ENCODE results near the gene TALDO1.

TALDO1 gene

DNA sequence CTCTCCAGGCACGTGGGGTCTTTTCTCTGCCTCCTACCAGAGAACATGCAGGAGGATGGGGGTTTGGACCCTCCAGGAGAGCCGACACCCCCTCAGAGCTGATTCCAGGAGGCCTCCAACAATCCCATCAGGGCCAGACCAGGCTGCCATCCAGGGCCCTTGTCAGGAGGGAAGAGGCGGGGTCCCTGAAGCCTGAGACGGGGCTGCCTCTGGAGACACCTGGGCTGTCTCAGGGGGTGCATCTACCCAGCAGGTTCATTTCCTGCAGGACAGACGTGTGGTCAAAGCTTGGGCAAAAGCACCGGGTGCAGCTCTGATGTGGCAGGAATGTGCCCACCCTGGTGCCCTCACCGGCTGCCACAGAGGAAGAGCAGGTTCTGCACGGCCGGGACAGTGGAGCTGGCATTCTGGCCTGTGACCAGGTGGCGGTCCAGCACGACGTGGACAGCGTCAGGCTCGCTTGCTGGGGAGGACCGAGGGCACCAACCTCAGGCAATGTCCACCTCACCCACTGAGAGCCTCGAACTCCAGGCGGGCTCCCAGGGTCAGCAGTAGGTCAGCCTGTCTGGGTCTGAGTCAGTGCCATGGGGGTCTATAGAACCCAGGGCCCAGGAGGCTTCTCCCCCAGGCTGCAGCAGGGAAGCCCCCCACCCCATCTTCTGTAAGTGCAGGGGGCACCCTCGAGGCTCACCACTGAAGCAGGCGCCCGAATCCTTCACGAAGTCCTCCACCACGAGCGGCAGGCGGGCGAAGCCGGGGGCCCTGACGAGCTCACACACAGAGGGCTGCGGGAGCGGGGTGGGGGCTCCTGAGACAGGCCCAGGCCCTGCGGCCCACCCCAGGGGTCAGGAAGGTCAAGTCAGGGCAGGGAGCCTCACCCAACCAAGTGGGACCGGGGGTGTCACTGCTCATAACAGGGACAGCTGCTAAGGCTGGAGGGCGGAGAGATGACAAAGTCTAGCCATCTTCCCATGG, 23.7 kb downstream of the TALDO1 start:
- DNase-seq = no peak

DNA sequence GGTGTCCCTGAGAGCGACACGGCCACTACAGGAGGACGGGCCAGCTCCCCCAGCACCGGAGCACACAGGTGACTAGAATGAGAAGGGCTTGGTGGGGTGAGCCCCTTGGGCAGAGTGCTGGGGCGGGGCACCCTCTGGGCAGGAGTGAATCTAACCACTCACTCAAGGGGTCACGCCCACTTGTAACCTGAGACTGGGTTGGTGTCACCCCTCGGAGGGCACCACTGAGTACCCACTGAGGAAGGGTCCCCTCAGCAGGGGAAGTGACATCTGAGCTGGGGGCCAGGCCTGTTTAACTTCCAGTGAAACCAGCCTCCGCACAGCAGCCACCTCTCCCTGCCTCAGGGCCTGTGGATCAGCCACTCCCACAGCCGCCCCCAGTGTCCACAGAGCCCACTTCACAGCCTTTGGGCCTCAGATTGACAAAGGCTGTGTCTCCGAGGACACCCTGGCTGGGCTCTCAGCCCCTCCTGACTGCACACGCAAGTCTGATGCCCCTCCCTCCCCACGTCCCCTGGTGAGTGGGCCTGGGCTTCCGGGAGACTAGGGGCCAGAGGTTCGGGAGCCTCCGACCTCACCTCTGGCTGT, 24.4 kb downstream of the TALDO1 start:
- DNase-seq = no peak

DNA sequence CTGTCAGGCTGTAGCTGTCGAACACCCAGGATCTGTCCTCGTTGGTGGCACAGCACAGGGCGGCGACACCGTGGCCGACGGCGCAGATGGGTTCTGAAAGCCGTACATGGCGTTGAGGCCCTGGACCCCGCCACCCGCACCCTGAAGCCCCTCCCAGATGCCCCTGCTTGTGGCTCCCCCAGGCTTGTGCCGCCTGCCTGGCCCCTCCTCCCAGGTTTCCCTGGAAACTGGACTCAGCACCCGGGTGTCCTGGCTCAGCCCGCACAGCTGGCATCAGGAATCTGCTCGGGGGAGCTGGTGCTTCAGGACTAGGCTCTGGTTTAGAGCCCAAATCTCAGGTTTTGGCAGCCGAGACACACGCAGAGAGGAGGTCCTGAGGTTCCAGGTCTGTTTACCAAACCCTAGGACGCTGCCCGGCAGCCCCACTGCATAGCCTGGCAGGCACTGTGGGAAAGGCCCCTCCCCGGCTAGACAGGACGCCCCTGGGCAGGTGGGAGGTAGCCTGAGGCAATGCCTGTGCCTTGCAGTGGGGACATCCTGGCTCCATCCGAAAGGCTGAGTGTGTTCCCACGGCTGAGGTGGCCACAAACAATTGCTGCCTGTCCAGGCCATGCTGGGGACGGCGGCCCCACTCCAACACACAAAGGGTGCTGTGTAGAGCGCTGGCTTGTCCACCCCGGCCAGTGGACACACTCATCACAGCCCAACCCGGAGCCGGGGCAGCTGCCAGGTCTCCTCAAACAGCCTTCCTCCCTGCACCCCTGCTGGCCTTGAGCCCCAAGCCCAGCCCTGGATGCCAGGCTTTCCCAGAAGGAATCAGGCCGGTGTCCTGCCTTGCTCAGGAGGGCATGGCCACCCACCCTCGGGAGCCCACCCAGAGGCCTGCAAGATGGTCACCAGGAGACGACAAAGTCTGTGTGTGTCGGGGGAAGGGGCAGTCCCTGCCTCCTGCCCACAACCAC, 25.4 kb downstream of the TALDO1 start:
- no peak for DNase-seq

DNA sequence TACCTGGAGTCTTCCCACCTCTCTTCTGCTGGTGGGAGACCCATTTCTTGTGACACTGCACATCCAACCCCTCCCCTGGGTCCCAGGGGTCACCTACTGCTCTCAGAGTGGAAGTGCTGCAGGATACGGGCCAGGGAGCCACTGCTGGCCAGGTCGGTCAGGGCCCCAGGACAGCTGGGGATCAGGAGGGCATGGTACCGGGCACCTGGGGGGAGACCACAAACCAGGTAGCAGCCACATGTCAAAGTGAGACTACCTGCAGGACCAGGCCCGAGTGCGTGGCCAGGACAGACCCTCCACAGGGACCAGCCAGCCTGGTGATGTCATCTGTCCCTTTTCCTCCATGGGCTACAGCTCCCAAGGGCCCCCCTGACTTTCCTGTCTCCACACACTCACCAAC, 26.2 kb downstream of the TALDO1 start:
- no peak for DNase-seq

DNA sequence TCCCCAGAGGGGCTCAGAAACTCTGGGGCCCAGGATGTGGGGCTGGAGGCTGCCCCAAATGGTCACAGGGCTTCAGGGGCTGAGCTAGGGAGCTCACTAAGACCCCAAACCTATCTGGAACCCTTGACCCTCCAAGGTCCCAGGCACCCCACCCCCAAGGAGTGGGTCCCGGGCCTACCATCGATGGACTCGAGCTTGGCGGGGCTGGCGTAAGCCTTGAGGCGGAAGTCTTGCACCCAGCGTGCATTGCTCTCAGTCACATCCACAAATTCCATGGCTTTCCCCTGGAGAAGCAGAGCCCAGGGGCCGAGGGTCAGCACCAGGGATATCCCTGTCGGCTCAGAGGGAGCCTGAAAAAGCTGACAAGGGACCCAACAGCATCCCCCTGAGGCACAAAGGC, 26.6 kb downstream of the TALDO1 start:
- no peak for DNase-seq

DNA sequence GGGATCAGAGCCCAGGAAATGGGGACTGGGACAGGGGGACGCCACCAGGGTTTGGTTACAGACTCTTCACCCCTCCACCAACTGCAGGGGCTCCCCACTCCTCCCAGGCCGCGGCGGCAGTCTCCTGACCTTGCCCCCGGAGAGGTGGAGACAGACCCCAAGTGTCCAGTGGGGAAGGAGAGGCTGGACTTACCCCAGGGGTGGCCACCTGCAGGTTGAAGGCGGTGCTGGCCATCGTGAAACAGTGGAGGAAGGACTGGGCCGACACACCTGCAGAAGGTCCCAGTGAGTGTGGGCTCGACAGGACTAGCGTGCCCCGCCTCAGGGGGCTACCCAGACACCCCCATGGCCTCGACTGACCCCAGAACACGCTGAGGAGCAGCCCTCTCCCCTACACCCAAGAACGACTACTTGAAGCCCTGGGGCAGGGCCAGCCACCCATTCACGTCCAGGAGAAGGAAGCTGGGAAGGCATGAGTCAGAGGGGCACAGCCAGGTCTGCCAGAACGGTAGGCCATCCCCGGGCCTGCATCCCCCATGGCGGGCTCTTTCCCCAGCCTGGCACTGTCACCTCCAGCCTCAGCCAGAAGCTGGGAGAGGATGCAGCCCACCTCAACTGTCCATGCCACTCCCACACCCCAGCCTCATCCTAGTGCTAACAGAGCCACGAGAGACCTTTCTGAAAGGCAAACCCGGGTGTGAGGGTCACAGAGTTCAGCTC, 27.8 kb downstream of the TALDO1 start:
- no peak for DNase-seq

DNA sequence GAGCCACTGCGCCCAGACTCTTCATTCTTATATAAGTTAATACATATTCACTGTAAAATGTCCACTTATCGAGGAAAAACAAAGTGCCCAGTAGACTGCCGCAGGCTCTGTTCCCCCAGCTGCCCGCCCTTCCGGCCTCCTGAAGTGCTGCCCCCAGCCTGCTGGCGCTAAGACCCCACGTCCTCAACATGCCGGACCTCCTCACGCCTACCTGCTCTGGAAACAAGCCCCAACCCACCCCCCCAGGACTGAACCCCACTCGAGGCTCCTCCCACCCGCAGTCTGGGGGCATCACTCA, 28.9 kb downstream of the TALDO1 start:
- no peak for DNase-seq

DNA sequence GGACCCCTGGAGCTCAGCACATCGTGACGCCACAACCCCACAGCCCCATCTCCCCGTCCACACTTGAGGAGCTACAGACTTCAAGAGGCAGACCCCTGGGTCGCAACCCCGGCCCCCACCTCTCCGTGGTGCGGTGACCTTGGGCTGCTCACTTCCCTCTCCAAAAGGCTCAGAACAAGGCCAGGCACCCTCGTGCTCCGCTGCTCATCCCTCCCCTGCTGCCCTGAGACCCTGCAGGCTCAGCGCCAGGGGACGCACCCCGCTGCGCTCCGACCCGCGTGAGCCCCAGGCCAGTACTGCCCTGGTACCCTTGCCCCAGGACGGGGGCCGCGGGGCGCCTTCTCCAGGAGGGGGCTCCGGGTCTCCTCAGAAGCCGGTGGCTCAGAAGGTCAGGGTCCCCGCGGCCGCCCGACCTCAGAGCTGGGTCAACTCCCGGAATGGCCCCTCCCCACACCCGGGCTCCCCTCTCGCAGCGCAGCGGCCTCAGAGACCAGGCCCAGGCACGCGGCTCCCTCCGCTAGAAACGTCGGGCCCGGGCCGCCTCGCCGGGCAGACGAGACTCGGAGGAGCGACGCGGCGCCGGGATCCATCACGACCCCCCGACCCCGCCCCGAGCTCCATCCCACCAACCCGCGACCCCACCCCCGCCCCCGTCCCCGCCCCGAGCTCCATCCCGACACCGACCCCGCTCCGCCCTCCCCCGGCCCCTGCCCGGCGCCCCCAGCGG, 29.5 kb downstream of the TALDO1 start:
- DNase-seq = no peak

DNA sequence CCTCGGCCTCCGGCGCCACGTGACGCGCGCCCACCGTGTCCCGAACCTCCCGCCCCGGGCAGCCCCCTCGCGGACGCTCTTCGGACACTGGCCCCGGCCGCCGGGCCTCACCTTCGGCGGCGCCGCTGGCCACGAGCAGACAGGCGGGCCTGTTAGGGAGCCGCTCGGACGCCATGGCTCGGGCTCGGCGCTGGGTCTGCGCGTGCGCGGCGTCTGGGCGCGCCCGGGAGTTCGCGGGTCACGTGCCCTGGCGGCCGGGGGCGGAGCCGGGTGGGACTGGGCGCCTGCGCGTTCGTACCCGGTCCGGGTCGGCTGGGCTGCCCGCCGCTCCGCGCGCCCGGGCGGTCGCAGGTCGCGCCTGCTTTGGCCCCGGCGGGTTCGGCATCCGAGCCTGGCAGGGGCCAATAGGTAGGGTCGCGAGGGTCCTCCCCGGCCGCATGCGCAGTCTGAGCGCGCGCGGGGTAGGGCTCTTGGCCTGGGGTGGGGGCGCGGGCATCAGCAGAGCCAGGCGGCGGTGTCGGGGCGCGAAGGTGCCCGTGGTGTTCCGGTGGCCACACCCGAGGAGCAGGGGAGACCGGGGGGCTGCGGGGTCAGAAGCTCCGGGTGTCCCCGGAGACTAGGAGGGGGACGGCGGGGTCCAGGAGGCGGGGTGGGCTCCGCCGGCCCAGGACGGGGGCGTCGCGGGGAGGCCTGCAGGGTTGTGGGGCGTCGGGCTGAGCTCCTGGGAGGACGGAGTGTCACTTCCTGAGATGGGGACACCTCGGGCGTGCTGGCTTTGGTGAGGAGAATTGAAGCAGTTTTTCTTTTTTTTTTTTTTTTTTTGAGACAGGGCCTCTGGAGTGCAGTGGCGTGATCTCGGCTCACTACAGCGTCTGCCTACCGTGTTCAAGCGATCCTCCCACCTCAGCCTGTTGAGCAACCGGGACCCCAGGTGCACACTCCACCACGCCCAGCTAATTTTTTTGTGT, 30.3 kb downstream of the TALDO1 start, which contains the start of gene GATD1:
TSS of gene GATD1 (minus strand) at position 200 of the 968 bp plus-strand sequence. CDS start at position 175, 25 bp downstream.
- DNase-seq = peak; percentile 72

DNA sequence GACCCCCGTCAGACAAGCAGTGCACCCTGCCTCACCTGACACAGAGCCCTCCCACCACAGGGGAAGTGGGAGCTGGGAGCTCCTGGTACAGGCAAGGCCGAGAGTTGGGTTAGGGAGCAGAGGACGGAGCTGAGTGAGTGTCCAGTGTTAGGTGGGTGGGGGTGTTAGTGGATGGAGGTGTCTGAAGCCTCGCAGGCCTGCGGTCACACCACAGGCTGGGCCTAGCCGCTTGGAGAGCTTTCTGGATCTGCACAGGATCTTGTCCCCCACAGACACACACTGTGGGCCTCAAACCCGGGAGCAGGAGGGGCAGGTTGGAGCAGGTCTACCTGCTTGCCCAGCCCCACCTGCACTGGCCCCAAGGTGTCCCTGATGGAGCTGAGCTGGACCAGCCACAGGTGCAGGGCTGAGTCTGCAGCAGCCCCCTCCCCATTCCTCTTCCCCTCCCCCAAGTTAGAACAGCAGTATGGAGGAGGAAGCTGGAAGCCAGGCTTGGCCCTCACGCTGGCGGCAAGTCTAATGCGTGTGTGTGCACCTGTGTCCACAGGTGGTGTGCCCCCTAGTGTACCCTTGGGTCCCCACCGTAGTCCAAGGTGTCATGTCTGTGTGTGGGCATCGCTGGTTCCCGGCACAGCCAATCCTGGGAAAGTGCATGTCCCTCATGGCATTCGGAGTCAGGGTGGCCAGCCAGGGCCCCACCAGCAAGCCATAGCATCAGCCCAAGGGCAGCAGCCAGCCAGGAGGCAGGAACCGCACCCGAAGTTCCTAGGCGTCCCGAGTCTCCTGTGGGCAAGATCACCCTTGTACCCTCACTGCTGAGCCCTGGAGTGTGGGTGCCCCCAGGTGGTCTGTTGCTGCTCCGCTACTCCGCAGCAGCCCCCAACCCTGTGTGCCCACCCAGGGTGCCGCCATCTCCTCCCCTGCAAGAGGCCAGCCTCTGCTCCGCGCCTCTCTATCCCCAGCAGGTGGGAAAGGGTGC, 32.0 kb downstream of the TALDO1 start:
- no peak for DNase-seq

DNA sequence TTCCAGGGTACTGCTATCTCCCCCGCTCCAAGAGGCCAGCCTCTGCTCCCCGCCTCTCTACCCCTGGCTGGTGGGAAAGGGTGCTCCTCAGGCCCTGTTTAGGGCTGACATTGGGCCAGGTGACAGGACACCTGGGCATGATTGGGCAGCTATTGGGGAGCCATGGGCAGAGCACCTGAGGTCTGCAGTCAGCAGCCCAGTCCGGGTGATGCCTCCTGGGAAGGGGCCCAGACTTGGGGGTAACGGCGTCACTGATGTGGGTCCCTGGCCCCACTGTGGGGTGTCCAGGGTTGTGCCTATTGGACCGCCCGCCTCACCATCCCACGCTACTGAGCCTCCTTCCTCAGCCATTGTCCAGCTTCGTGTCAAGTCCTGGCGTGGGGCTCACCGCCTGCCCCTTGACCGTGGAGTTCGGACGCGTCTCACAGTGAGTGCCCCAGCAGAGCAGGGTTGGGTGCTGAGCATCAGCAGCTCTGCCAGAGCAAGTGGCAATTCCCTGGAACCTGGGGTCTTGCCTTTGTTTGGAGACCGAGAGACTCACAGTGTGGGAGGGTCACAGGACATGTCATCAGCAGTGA, 32.8 kb downstream of the TALDO1 start:
- DNase-seq = no peak

DNA sequence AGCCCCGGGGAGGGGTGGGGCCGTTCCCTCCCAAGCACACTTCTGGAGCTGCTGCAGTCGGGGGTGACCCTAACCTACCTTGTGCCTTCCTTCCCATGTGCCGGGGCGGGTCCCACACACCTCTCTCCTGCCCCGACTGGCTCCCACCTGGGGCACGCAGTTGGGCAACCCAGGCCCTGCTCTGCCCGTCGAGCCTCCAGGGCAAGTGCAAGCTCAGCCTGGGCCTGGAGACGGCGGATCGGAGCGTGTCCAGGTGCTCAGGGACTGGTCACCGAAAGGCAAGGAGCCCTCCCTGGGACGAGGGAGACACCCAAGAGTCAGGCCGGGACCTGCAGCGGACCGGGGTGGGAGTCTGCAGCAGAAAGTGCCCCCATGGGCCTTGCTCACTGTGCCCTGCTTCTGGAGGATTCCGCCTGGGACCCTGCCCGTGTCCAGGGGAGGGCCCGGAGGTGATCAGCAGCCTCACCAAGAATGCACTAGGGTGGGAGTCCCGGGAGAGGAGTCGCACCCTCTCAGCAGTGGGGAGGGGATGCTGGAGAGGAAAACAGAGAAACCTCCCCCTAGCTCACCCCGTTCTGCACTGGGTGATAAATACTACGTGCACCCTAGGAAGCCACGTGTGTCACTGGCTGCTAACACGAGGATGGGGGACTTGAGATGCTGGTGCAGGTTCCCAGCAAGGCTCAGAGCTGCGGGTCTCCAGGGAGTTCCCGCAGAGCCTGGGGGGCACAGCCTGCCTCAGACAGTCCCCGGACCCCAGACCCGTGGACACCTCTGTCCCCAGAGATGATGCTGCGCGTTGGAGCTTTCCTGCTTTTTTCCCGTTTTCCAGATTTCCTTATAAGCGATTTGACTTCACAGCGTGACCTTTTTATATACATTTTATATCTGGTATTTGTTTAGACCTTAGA, 35.3 kb downstream of the TALDO1 start:
- no peak for DNase-seq

DNA sequence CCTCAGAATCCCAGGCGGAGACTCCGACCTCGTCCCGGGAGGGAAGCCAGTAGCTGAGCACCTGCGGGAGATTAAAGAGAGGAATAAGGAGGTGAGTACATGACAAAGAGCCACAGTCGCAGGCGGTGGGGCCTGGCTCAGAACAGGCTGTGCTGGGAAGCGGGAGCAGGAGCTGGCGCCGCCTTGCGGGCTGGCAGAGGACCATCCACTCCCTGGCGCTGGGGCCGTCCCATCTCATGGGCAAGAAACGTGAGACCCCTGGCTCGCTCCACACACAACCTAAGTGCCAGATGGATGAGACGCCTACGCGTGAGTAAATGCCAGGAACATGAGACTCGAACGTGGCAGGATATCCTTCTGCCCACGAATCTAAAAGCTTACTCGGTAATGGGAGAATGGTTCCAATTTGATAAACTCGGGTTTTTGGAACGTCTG, 36.3 kb downstream of the TALDO1 start:
- DNase-seq = peak; percentile 18

DNA sequence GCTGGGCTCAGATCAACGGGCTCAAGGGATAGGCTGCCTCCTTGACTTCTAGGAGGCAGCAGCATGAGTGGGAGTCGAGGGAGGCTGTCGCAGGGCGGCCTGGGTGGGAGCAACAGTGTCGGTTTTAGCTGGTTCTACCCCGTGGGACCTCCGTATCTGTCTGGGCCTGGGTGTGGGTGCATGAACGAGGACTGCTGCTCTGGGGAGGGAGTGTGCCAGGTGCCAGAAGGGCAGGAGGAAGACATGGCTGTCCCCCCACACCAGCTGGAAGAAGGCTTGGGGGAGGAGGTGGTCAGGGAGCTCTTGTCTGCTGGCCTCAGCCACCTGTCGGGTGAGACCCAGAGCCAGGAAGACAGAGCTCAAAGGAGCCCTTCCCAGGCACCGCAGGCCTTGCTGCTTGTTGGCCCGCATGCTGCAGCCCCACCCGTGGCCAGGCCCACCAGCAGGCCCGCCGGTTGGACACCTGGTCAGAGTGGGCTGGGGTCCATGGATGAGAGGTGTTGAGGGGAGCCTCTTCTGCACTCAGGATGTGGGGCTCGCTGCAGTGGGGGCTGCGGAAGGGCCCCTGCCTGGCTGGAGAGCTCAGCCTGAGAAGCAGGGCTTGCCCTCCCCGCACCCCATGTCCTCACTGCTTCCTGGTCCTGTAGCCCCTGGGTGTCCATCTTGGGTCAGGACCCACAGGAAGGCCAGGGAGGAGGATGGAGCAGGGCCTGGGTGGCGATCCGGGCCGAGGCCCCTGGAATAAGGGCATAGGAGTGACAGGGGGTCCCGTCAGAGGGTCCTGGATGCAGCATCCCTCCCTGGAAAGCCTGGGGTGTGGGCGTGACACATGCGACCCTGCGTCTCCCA, 39.2 kb downstream of the TALDO1 start:
- no peak for DNase-seq

DNA sequence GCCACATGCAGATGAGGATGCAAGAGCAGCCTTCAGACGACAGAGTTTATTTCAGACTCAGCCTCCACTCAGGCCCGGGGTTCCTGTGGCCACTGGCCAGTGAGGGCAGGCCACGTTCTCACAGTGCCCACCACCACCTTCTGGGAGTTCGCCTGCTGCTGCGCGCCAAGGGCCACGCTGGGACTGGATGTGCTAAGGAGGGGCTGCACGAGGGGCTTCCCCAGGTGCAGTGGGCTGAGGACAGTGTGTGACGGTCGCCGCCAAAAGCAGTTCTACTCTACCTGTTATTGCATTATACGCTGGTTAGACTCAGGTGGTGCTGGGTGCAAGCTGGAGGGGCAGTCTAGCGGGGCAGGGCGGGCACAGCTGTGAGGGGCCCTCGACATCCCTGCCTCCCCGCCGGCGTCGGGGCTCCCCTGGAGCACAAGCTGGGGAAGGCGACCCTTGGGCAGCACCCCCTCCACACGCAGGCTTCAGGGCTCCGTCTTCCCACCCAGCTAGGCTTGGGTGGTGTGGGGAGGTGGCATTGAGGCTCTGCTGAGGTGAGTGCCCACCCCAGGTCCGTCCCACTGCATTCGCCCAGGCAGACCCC, 39.9 kb downstream of the TALDO1 start:
- DNase-seq = no peak

DNA sequence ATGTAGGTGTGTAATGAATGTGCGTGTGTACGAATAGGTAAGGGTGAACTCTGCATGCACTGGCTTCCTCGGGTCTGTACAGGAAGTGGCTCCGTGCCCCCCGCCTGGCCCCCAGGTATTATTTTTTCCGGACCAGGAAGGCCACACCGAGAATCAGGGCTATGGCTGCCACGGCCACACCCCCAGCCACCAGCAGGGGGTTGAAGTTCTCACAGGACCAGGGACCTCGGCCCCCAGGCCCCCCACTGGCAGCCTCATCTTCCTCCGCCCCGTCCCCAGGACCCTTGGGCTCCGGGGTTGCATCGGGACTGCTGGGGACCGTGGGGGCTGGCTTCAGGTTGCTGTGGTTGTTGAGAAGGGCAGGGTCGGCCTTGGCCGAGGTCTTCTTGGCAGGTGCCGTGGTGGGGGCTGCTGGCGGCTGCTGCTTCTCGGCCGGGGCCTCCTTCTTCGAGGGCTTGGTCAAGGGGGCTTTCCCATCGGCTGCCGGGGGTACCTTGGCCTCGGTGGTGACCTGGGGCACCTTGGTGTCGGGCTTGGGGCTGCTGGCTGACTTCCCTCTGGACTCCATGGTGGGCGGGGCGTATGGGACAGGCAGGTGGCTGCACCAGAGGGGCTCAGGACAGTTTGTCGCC, 40.9 kb downstream of the TALDO1 start:
- no peak for DNase-seq
